Measurements from ENCODE around the gene CAPG.

GRCh38 chr2:85423525-85423924, 13.4 kb upstream of the CAPG start:
- TF ChIP-seq POLR2A (IDR thresholded peaks at IDR 0.05; ENCODE audit: low read depth, low read length) (no peak), SPI1 (IDR thresholded peaks at IDR 0.05; ENCODE audit: low read depth, low read length) (no peak), POU2F2 (IDR thresholded peaks at IDR 0.05; ENCODE audit: low read depth, low read length) (no peak)

Data from GM12891 (cell line).